OCI-LY7 (cell line): ENCODE results near the gene DNAJB5.

Experiments
- CTCF ChIP-seq: fragments of 200-600 bp; sonication (generic); conservative IDR thresholded peaks from 2 replicates; pipeline ENCODE4 v1.5.1; 2014; ENCODE audit warnings: mild to moderate bottlenecking, antibody characterized with exemption, low read length, moderate library complexity, mixed read lengths
- EZH2phosphoT487 ChIP-seq: fragments of 200-600 bp; sonication (generic); IDR thresholded peaks from 2 replicates; pipeline ENCODE4 v1.6.1; 2018; ENCODE audit warnings: low read depth, borderline replicate concordance, mild to moderate bottlenecking, mixed run types, antibody characterized with exemption, low read length, moderate library complexity, mixed read lengths

- TF ChIP-seq CTCF (no peak), EZH2phosphoT487 (no peak)
These were observed 53.5 kb downstream of the DNAJB5 start for GRCh38 chr9:35042891-35043545.
